ENCODE measurements around the gene TXNDC17. TPM values are rescaled to one million over a fixed set of nuclear protein-coding genes. Genes with fewer than 3 reads are reported as not detected.
"Not testable (repeated sequence)": the region's sequence is repeated elsewhere in the genome, so short reads cannot be mapped to it uniquely, and the experiment has no call there.

TXNDC17 gene
- total RNA-seq, 2 donors from 2014 or later = 52.6 to 90.6 TPM

DNA sequence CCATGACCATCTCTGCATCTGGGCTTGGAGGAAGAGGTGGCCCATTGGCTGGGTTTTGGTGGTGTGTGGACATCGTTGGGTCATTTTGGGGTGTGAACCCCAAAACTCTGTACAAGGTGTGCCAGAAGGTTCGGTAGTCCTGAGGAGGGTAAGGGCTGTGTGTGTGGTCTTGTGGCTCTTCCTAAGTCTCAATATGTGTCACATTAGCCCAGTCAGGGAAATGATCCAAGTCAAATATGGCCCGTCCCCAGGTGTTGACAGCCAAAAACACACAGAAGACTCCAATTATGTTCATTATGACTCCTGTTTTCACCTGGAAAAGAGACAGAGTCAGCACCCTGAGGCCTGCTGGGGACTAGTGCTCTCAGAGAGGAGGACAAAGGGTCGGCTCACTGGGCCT lies 45.2 kb downstream of the TXNDC17 start:
- TF ChIP-seq, protein P1, sequence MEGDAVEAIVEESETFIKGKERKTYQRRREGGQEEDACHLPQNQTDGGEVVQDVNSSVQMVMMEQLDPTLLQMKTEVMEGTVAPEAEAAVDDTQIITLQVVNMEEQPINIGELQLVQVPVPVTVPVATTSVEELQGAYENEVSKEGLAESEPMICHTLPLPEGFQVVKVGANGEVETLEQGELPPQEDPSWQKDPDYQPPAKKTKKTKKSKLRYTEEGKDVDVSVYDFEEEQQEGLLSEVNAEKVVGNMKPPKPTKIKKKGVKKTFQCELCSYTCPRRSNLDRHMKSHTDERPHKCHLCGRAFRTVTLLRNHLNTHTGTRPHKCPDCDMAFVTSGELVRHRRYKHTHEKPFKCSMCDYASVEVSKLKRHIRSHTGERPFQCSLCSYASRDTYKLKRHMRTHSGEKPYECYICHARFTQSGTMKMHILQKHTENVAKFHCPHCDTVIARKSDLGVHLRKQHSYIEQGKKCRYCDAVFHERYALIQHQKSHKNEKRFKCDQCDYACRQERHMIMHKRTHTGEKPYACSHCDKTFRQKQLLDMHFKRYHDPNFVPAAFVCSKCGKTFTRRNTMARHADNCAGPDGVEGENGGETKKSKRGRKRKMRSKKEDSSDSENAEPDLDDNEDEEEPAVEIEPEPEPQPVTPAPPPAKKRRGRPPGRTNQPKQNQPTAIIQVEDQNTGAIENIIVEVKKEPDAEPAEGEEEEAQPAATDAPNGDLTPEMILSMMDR (IDR thresholded peaks at IDR 0.05) = no peak
- Histone ChIP-seq H3K4me3 (no peak overlapping the region), H3K27ac (no peak overlapping the region), H3K9me3 (no peaks in the 10 kb centered on the region), H3K27me3 (replicated peaks; ENCODE audit: insufficient read depth) (no peaks in the 10 kb centered on the region), H3K36me3 (no peaks in the 10 kb centered on the region), H3K4me1 (ENCODE audit: control insufficient read depth in 1 of 2, low read depth in 2 of 2) (no peaks in the 10 kb centered on the region)
- no peak for DNase-seq (ENCODE audit: low spot score)
- ATAC-seq (ENCODE audit: insufficient number of reproducible peaks, low FRiP score, low read depth) = no peak

DNA sequence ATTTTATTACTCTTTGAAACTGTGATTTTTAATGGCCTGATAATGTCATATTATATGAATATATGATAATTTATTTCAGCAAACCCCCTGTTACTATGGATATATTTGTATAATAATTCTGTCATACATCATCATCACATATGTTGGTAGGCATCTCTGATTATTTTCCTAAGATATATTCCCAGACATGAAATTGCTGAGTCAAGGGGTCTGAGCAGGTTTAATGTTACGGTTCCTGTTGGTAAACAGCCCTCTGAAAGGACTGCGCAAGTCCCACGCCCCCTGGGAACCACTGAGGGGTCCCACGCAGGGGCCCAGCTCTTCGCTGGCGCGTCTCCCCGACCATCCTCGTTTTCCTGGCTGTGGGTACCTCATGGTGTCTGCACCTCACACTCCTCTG lies 48.1 kb downstream of the TXNDC17 start:
- H3K36me3 ChIP-seq = no peaks in the 10 kb centered on the region
- no peaks in the 10 kb centered on the region for H3K9me3 ChIP-seq
- H3K27me3 ChIP-seq (replicated peaks; ENCODE audit: insufficient read depth) = no peaks in the 10 kb centered on the region
- H3K4me1 ChIP-seq (ENCODE audit: control insufficient read depth in 1 of 2, low read depth in 2 of 2) = no peaks in the 10 kb centered on the region
- TF ChIP-seq, protein P1 (IDR thresholded peaks at IDR 0.05) = no peak
- DNase-seq (ENCODE audit: low spot score) = no peak
- no peak overlapping the region for H3K27ac ChIP-seq
- no peak overlapping the region for H3K4me3 ChIP-seq
- no peak for ATAC-seq (ENCODE audit: insufficient number of reproducible peaks, low FRiP score, low read depth)

DNA sequence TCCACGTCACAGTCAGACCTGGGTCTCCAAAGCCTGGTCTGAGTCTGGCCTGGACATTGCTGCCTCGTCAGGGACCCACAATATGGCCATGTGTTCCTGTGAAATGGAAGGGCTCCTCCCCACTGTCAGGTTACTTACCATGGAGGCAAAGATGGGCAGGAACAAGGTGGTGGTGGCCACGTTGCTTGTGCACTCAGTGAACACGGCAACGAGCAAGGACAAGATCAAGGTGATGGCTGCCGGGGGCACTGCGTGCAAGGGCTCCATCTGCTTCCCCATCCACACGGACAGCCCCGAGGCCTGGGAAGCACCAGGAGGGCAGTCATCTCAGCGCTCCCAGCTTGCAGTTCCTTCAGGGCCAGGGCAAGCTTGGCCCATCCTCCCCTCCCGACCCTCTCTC lies 49.8 kb downstream of the TXNDC17 start:
- Histone ChIP-seq H3K27me3 (replicated peaks; ENCODE audit: insufficient read depth) (no peaks in the 10 kb centered on the region), H3K36me3 (no peaks in the 10 kb centered on the region), H3K9me3 (no peaks in the 10 kb centered on the region), H3K4me1 (ENCODE audit: control insufficient read depth in 1 of 2, low read depth in 2 of 2) (no peaks in the 10 kb centered on the region), H3K4me3 (no peak overlapping the region), H3K27ac (no peak overlapping the region)
- ATAC-seq (ENCODE audit: insufficient number of reproducible peaks, low FRiP score, low read depth) = no peak
- TF ChIP-seq, protein P1 (IDR thresholded peaks at IDR 0.05) = no peak
- DNase-seq (ENCODE audit: low spot score) = no peak

DNA sequence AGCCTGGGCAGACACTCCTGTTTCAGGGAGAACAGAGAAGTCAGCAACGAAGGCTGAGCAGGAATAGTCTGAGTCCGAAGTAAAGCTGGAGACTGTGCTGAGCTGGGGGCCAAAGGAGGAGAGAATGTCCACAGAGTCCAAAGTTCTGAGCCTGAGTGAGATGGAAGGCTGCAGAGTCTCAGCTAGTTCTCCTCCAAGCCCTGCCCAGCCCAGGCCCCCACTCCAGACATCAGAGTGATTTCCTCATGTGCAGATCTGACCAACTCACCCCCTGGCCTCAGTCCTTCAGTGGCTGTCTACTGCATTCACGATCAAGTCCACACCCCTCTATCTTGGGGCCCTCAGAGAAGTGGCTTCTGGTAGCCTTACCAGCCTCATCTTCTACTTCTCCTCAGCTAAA lies 50.7 kb downstream of the TXNDC17 start:
- Histone ChIP-seq H3K9me3 (no peaks in the 10 kb centered on the region), H3K4me3 (no peak overlapping the region), H3K4me1 (ENCODE audit: control insufficient read depth in 1 of 2, low read depth in 2 of 2) (no peaks in the 10 kb centered on the region), H3K27ac (no peak overlapping the region), H3K36me3 (no peaks in the 10 kb centered on the region), H3K27me3 (replicated peaks; ENCODE audit: insufficient read depth) (no peaks in the 10 kb centered on the region)
- no peak for ATAC-seq (ENCODE audit: insufficient number of reproducible peaks, low FRiP score, low read depth)
- no peak for DNase-seq (ENCODE audit: low spot score)
- TF ChIP-seq, protein P1 (IDR thresholded peaks at IDR 0.05) = no peak

DNA sequence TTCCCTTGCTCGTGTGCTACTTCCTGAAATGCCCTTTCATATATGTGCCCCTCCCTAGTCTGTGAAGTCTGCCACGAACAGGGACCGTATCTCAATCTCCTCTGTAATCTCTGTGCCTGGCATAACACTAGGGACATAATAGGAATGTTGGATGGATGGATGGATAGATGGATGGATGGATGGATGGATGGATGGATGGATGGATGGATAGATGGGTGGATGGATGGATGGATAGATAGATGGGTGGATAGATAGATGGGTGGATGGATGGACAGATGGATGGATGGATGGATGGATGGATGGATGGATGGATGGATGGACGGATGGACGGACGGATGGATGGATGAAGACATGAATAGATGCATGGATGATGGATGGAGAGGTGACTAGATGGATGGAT lies 51.1 kb downstream of the TXNDC17 start:
- not testable (repeated sequence) for ATAC-seq (ENCODE audit: insufficient number of reproducible peaks, low FRiP score, low read depth); H3K27me3 ChIP-seq (replicated peaks; ENCODE audit: insufficient read depth); H3K4me1 ChIP-seq (ENCODE audit: control insufficient read depth in 1 of 2, low read depth in 2 of 2); DNase-seq (ENCODE audit: low spot score); H3K36me3 ChIP-seq; H3K9me3 ChIP-seq; H3K4me3 ChIP-seq; H3K27ac ChIP-seq

Other genes starting within 250 kb of the TXNDC17 start
- not detected for gene AIPL1, start 205.9 kb upstream of the TXNDC17 start, total RNA-seq
- gene PIMREG, start 196.6 kb upstream of the TXNDC17 start, total RNA-seq = not detected
- gene PITPNM3, start 84.5 kb upstream of the TXNDC17 start, total RNA-seq = 1 to 10 TPM; 1.8 to 3.1 TPM
- gene KIAA0753, start 349 bp upstream of the TXNDC17 start, total RNA-seq = 10 to 100 TPM; 15.9 to 27.5 TPM
- gene MED31, start 10.5 kb downstream of the TXNDC17 start, total RNA-seq = 10 to 100 TPM in 1 of 2 donors, 1 to 10 TPM in 1; 4.7 to 21.3 TPM
- gene C17orf100, start 10.7 kb downstream of the TXNDC17 start, total RNA-seq = not detected
- not detected for gene SLC13A5, start 72.3 kb downstream of the TXNDC17 start, total RNA-seq
- gene XAF1, start 115.0 kb downstream of the TXNDC17 start, total RNA-seq = 10 to 100 TPM; 36.8 to 45.8 TPM
- under 1 TPM in 1 of 2 donors, not detected in 1; 0.49 TPM for gene FBXO39, start 135.2 kb downstream of the TXNDC17 start, total RNA-seq
- not detected for gene TEKT1, start 190.7 kb downstream of the TXNDC17 start, total RNA-seq

All from thoracic aorta (tissue), 2 donors.